H1 (cell line): Measurements from ENCODE around the gene KLF6. TPM values are rescaled to one million over a fixed set of nuclear protein-coding genes. Genes with fewer than 3 reads are reported as not detected.

ENCODE experiments used
- CTCF ChIA-PET: fragments of 300-600 bp; sonication (Branson Sonifier 250); formaldehyde crosslinking; loops from one replicate; lab custom pipeline; 2021; ENCODE audit not compliant: partially characterized antibody; lab: Charles Lee
- POLR2A ChIA-PET: fragments of 300-600 bp; sonication (Branson Sonifier 250); formaldehyde crosslinking; loops from one replicate; lab custom pipeline; 2021; ENCODE audit warnings: inconsistent platforms; ENCODE audit not compliant: partially characterized antibody; lab: Charles Lee
- DNase-seq, 2 experiments: peaks; one replicate each; pipeline versions ENCODE4 v3.0.0 to v3.0.0-alpha.2; 2010 to 2022; ENCODE audit warnings: low spot score in 2 of 2, low read depth in 1 of 2, mixed read lengths in 1 of 2
- FAIRE-seq: peaks from 2 replicates; lab custom pipeline; 2011; peaks lifted over from hg19 to GRCh38; lab: Jason Lieb, UNC
- H2AFZ ChIP-seq: 2 replicates; pipeline ENCODE4 v1.8.1; 2012; ENCODE audit warnings: low read length, inconsistent platforms
- H2AK5ac ChIP-seq: 2 replicates; pipeline ENCODE4 v1.6.1; 2013; ENCODE audit warnings: low read depth, low read length
- H2BK120ac ChIP-seq: replicated peaks from 2 replicates; pipeline ENCODE3; 2013; ENCODE audit warnings: low read depth, low read length, inconsistent platforms
- H2BK12ac ChIP-seq: 2 replicates; pipeline ENCODE4 v1.6.1; 2013; ENCODE audit warnings: low read depth, low read length
- H2BK15ac ChIP-seq: 2 replicates; pipeline ENCODE4 v1.6.1; 2013; ENCODE audit warnings: low read length
- H2BK20ac ChIP-seq: 2 replicates; pipeline ENCODE4 v1.6.1; 2013; ENCODE audit warnings: low read length
- H2BK5ac ChIP-seq: 2 replicates; pipeline ENCODE4 v1.6.1; 2013; ENCODE audit warnings: low read depth, low read length
- H3K14ac ChIP-seq: 2 replicates; pipeline ENCODE4 v1.6.1; 2013; ENCODE audit warnings: inconsistent platforms; ENCODE audit not compliant: insufficient read length
- H3K18ac ChIP-seq: 2 replicates; pipeline ENCODE4 v1.6.1; 2013; ENCODE audit warnings: low read length; ENCODE audit errors: extremely low read depth
- H3K23ac ChIP-seq: 2 replicates; pipeline ENCODE4 v1.6.1; 2013; ENCODE audit warnings: inconsistent platforms; ENCODE audit not compliant: insufficient read length
- H3K23me2 ChIP-seq: 2 replicates; pipeline ENCODE4 v1.6.1; 2013; ENCODE audit warnings: low read depth, low read length
- H3K27ac ChIP-seq: 2 replicates; pipeline ENCODE4 v1.6.1; 2011; ENCODE audit warnings: low read depth, low read length, inconsistent platforms
- H3K27me3 ChIP-seq, 4 experiments: replicated peaks in 1 of 4; 1 replicate in 1 of 4; 2 replicates in 3 of 4; pipeline versions ENCODE4 v1.6.1 to v1.8.1; 2011 to 2013; ENCODE audit warnings: low read length in 3 of 4, mild to moderate bottlenecking in 3 of 4, inconsistent platforms in 2 of 4, mixed read lengths in 2 of 4, moderate library complexity in 1 of 4; ENCODE audit not compliant: control insufficient read depth in 3 of 4, insufficient read depth in 3 of 4; ENCODE audit errors: extremely low read depth in 1 of 4
- H3K36me3 ChIP-seq, 4 experiments: 2 replicates each; pipeline versions ENCODE4 v1.6.1 to v1.8.1; 2011 to 2013; ENCODE audit warnings: mild to moderate bottlenecking in 4 of 4, low read length in 3 of 4, moderate library complexity in 2 of 4, control low read depth in 1 of 4, inconsistent platforms in 1 of 4; ENCODE audit not compliant: insufficient read depth in 4 of 4, control insufficient read depth in 2 of 4
- H3K4ac ChIP-seq: replicated peaks from 2 replicates; pipeline ENCODE3; 2013; ENCODE audit warnings: low read length, low read depth, mixed read lengths, inconsistent platforms; ENCODE audit not compliant: insufficient read length
- H3K4me1 ChIP-seq, 4 experiments: replicated peaks in 1 of 4; 1 replicate in 1 of 4; 2 replicates in 3 of 4; pipeline versions ENCODE4 v1.6.1 to v1.8.1; 2011 to 2013; ENCODE audit warnings: low read length in 3 of 4, inconsistent platforms in 2 of 4, mixed read lengths in 1 of 4; ENCODE audit not compliant: insufficient read depth in 4 of 4, control insufficient read depth in 3 of 4
- H3K4me2 ChIP-seq, 2 experiments: 2 replicates each; pipeline versions ENCODE4 v1.6.1 to v1.8.1; 2011 to 2013; ENCODE audit warnings: low read depth in 2 of 2, low read length in 2 of 2, control low read depth in 1 of 2, inconsistent platforms in 1 of 2, mild to moderate bottlenecking in 1 of 2; ENCODE audit not compliant: insufficient read depth in 1 of 2
- H3K4me3 ChIP-seq, 4 experiments: fragments of 200-600, 300-600 bp in 1 of 4; sonication (generic), shearing (Covaris generic), sonication (Bioruptor Twin) in 1 of 4; 2 replicates each; pipeline versions ENCODE4 v1.5.1 to v1.8.1; 2011 to 2016; ENCODE audit warnings: low read length in 4 of 4, low read depth in 3 of 4, control low read depth in 2 of 4, inconsistent platforms in 2 of 4, mild to moderate bottlenecking in 2 of 4, mixed read lengths in 1 of 4, moderate library complexity in 1 of 4; ENCODE audit not compliant: insufficient read depth in 2 of 4; ENCODE audit errors: extremely low read depth in 1 of 4
- H3K56ac ChIP-seq: replicated peaks from 2 replicates; pipeline ENCODE3; 2013; ENCODE audit warnings: low read depth, mild to moderate bottlenecking, mixed read lengths, low read length, inconsistent platforms; ENCODE audit not compliant: insufficient read length
- H3K79me1 ChIP-seq: 2 replicates; pipeline ENCODE4 v1.6.1; 2013; ENCODE audit warnings: low read depth, low read length, control low read depth
- H3K79me2 ChIP-seq, 2 experiments: 2 replicates each; pipeline versions ENCODE4 v1.6.1 to v1.8.1; 2012 to 2013; ENCODE audit warnings: low read length in 2 of 2, mild to moderate bottlenecking in 2 of 2, inconsistent platforms in 1 of 2; ENCODE audit not compliant: insufficient read depth in 2 of 2, control insufficient read depth in 1 of 2
- H3K9ac ChIP-seq, 4 experiments: replicated peaks in 1 of 4; 1 replicate in 1 of 4; 2 replicates in 3 of 4; pipeline versions ENCODE4 v1.6.1 to v1.8.1; 2011 to 2013; ENCODE audit warnings: low read depth in 3 of 4, low read length in 3 of 4, control low read depth in 2 of 4, mild to moderate bottlenecking in 2 of 4, moderate library complexity in 2 of 4, inconsistent platforms in 1 of 4; ENCODE audit errors: extremely low read depth in 1 of 4
- H3K9me3 ChIP-seq, 2 experiments: 2 replicates each; pipeline versions ENCODE4 v1.6.1 to v1.8.1; 2012 to 2013; ENCODE audit warnings: mild to moderate bottlenecking in 2 of 2, moderate library complexity in 2 of 2, control low read depth in 1 of 2, inconsistent platforms in 1 of 2, low read depth in 1 of 2, low read length in 1 of 2, mixed read lengths in 1 of 2; ENCODE audit not compliant: insufficient read depth in 2 of 2
- H4K20me1 ChIP-seq, 2 experiments: replicated peaks in 1 of 2; 2 replicates each; pipeline versions ENCODE3 to v1.8.1; 2011 to 2013; ENCODE audit warnings: inconsistent platforms in 2 of 2, low read length in 2 of 2, mild to moderate bottlenecking in 1 of 2; ENCODE audit not compliant: insufficient read depth in 2 of 2, control insufficient read depth in 1 of 2
- H4K5ac ChIP-seq: 2 replicates; pipeline ENCODE4 v1.6.1; 2013; ENCODE audit warnings: low read length, low read depth, mixed read lengths, inconsistent platforms; ENCODE audit not compliant: insufficient read length
- H4K8ac ChIP-seq: 2 replicates; pipeline ENCODE4 v1.8.0; 2013; ENCODE audit warnings: mild to moderate bottlenecking, moderate library complexity, low read length, inconsistent platforms; ENCODE audit not compliant: insufficient read depth; ENCODE audit errors: extremely low read depth
- H4K91ac ChIP-seq: replicated peaks from 2 replicates; pipeline ENCODE3; 2013; ENCODE audit warnings: low read length, mixed read lengths, inconsistent platforms; ENCODE audit not compliant: insufficient read length
- CEBPB ChIP-seq: IDR thresholded peaks from 2 replicates; pipeline ENCODE4 v1.6.1; 2012; ENCODE audit warnings: low read depth, low read length
- CHD1 ChIP-seq: IDR thresholded peaks from 2 replicates; pipeline ENCODE4 v1.6.1; 2012; ENCODE audit warnings: low read depth, low read length, improper control_type of control experiment
- CTBP2 ChIP-seq: IDR thresholded peaks from 2 replicates; pipeline ENCODE4 v1.7.0; 2011; ENCODE audit warnings: borderline replicate concordance, mild to moderate bottlenecking, moderate library complexity, mixed read lengths, low read length; ENCODE audit not compliant: insufficient read depth, insufficient read length
- EP300 ChIP-seq, 2 experiments: IDR thresholded peaks; 1 replicate in 1 of 2; 2 replicates in 1 of 2; pipeline ENCODE4 v1.6.1; 2011 to 2012; ENCODE audit warnings: low read depth in 2 of 2, low read length in 2 of 2, mild to moderate bottlenecking in 2 of 2, borderline replicate concordance in 1 of 2, inconsistent platforms in 1 of 2, moderate library complexity in 1 of 2
- NANOG ChIP-seq: IDR thresholded peaks from 2 replicates; pipeline ENCODE4 v1.6.1; 2011; ENCODE audit warnings: low read length, low read depth, mild to moderate bottlenecking, inconsistent platforms; ENCODE audit not compliant: insufficient read depth, poor library complexity, severe bottlenecking
- NRF1 ChIP-seq: IDR thresholded peaks from 2 replicates; pipeline ENCODE4 v1.6.1; 2011; ENCODE audit warnings: mild to moderate bottlenecking, low read depth, low read length, improper control_type of control experiment
- POLR2A ChIP-seq, 2 experiments: IDR thresholded peaks; 1 replicate in 1 of 2; 2 replicates in 1 of 2; pipeline ENCODE4 v1.6.1; 2011; ENCODE audit warnings: low read depth in 2 of 2, low read length in 2 of 2, mild to moderate bottlenecking in 2 of 2; ENCODE audit errors: control extremely low read depth in 1 of 2
- RAD21 ChIP-seq, 2 experiments: IDR thresholded peaks in 1 of 2; conservative IDR thresholded peaks in 1 of 2; 2 replicates each; pipeline ENCODE4 v1.6.1; 2011; ENCODE audit warnings: low read depth in 2 of 2, low read length in 2 of 2, improper control_type of control experiment in 1 of 2, inconsistent platforms in 1 of 2, mild to moderate bottlenecking in 1 of 2, moderate library complexity in 1 of 2
- RBBP5 ChIP-seq: IDR thresholded peaks from 2 replicates; pipeline ENCODE4 v1.7.1; 2012; ENCODE audit warnings: low read depth, mild to moderate bottlenecking, inconsistent platforms, low read length, moderate library complexity, borderline replicate concordance
- SP4 ChIP-seq: IDR thresholded peaks from 2 replicates; pipeline ENCODE4 v1.6.1; 2012; ENCODE audit warnings: low read length, inconsistent platforms
- WGBS, 2 experiments: shearing (Covaris generic) in 1 of 2; methylation state at CpG; one replicate each; pipeline versions ENCODE4 v1.1.6 to v1.1.7; 2013 to 2015; ENCODE audit warnings: low lambda C conversion rate in 2 of 2, mixed read lengths in 2 of 2, inconsistent platforms in 1 of 2, low coverage in 1 of 2, missing lambda C conversion rate in 1 of 2; ENCODE audit not compliant: insufficient replicate concordance in 2 of 2, insufficient coverage in 1 of 2, insufficient read length in 1 of 2; ENCODE audit errors: extremely low coverage in 1 of 2, missing lambda C conversion rate in 1 of 2; 5-methylcytosine and 5-hydroxymethylcytosine counted together
- polyA plus RNA-seq, 7 experiments: library from polyadenylated mRNA; depleted of rRNA in 3 of 7; stranded (reverse) in 5 of 7; unstranded in 2 of 7; fragments of >200 nt in 5 of 7; fragments of 200-250 nt in 2 of 7; gene quantifications; 1 replicate in 5 of 7; 2 replicates in 1 of 7; 4 replicates in 1 of 7; pipeline versions ENCODE4 v1.2.1 to v1.2.3, GENCODE V29; 2011 to 2013; ENCODE audit warnings: missing spikeins in 2 of 7, mixed read lengths in 2 of 7
- total RNA-seq: library from RNA; stranded (reverse); fragmentation: NEBNext Ultra II Directional; extraction: Animal tissue kit (Norgen Biotek cat#: 25700); gene quantifications from 2 replicates; pipeline ENCODE4 v1.2.1, GENCODE V29; 2021
- TF ChIP-seq, protein P1 (sequence below): IDR thresholded peaks from 2 replicates; pipeline ENCODE4 v1.6.1; 2012; ENCODE audit warnings: inconsistent platforms
- TF ChIP-seq, protein P2 (sequence below): IDR thresholded peaks from 2 replicates; pipeline ENCODE4 v1.6.1; 2012; ENCODE audit warnings: inconsistent platforms

Gene KLF6
- total and polyA plus RNA-seq, 2 of the 8 experiments (the other 6 are each of a cell fraction or from before 2014, with no cell fraction given), result 5.7 to 19.5 TPM

DNA sequence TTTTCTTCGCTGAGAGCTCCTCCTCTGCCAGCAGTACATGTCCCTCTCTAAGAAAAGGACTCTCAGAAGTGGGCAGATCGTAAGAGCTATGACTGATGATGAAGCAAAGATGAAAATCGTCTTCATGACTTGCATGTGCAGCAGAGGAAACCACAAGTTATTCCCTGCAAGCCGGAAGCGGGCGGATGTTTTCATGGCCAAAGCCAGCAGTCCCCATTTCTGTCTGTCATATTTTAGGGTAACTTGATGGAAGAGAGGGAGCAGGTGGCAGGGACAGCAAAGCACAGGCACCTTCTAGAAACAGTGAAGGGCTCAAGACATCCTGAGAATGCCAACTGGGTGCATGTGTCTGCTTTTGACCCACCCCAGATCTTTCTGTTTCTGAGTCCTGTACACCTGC is 19.9 kb downstream of the KLF6 start:
- POLR2A ChIA-PET, result interaction anchor here (1.3 to 2.4 kb wide), 4 partner anchors 10 to 20 kb away, joined by 3 to 12 read pairs (median 4); partner anchors contain the start of gene KLF6

More for the DNA sequence above, 19.9 kb downstream of the KLF6 start:
- Histone ChIP-seq H4K5ac (no peak overlapping the region), H2AK5ac (no peak overlapping the region), H2BK5ac (no peak overlapping the region), H2BK12ac (no peak overlapping the region), H3K4ac (no peak overlapping the region), H3K9me3 (no peaks in the 10 kb centered on the region), H3K56ac (no peak overlapping the region), H2AFZ (no peak overlapping the region), H4K20me1 (no peaks in the 10 kb centered on the region), H3K18ac (no peak overlapping the region), H3K79me2 (no peaks in the 10 kb centered on the region), H3K27ac (no peak overlapping the region), H2BK20ac (no peak overlapping the region), H2BK15ac (no peak overlapping the region), H4K8ac (no peak overlapping the region), H3K14ac (no peak overlapping the region), H3K4me2 (no peak overlapping the region), H4K91ac (no peak overlapping the region), H3K79me1 (no peaks in the 10 kb centered on the region), H3K23me2 (no peaks in the 10 kb centered on the region), H3K9ac (no peak overlapping the region), H3K4me1 (peaks cover 0 to 10% (median 6%) of the 10 kb centered on the region in 4 experiments; a peak in 5 of 7 replicates), H3K23ac (no peak overlapping the region), H3K36me3 (no peaks in the 10 kb centered on the region), H3K4me3 (no peak overlapping the region), H3K27me3 (no peaks in the 10 kb centered on the region), H2BK120ac (no peak overlapping the region)
- TF ChIP-seq POLR2A (IDR thresholded peaks at IDR 0.05; ENCODE audit: control extremely low read depth in 1 of 2, low read depth in 2 of 2, low read length in 2 of 2), result no peak
- no peak for TF ChIP-seq EP300 (IDR thresholded peaks at IDR 0.05; ENCODE audit: borderline replicate concordance in 1 of 2, low read depth in 2 of 2, low read length in 2 of 2)
- no peak for TF ChIP-seq CTBP2
- TF ChIP-seq NRF1, result no peak
- TF ChIP-seq SP4, result no peak
- no peak for TF ChIP-seq RAD21 (IDR thresholded peaks at IDR 0.05 in 1 of 2, conservative IDR thresholded peaks at IDR 0.05 in 1 of 2; ENCODE audit: low read depth in 2 of 2, low read length in 2 of 2)
- no peak for TF ChIP-seq CEBPB
- TF ChIP-seq RBBP5, result no peak
- TF ChIP-seq NANOG, result no peak
- TF ChIP-seq CHD1, result no peak
- TF ChIP-seq, protein P1, sequence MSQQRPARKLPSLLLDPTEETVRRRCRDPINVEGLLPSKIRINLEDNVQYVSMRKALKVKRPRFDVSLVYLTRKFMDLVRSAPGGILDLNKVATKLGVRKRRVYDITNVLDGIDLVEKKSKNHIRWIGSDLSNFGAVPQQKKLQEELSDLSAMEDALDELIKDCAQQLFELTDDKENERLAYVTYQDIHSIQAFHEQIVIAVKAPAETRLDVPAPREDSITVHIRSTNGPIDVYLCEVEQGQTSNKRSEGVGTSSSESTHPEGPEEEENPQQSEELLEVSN, result no peak
- TF ChIP-seq, protein P2, sequence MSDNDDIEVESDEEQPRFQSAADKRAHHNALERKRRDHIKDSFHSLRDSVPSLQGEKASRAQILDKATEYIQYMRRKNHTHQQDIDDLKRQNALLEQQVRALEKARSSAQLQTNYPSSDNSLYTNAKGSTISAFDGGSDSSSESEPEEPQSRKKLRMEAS, result no peak
- DNase-seq, result no peak
- no peak for FAIRE-seq
- CTCF ChIA-PET, result interaction anchor here (1.2 to 1.3 kb wide), 2 partner anchors 12 to 15 kb away, joined by 3 to 5 read pairs; no protein-coding TSS in a partner anchor
- WGBS, 2 experiments, result 91% methylated on average over 6 of the region's 6 CpGs; no CpG with 5 or more reads in 1 of the 2 experiments
